ENCODE results near the gene HNRNPK. TPM values are rescaled to one million over a fixed set of nuclear protein-coding genes. Genes with fewer than 3 reads are reported as not detected.

The HNRNPK gene
- total and polyA plus RNA-seq, 2 of the 13 experiments (the other 11 are each of a cell fraction or from before 2014, with no cell fraction given), result 321 to 712 TPM

DNA sequence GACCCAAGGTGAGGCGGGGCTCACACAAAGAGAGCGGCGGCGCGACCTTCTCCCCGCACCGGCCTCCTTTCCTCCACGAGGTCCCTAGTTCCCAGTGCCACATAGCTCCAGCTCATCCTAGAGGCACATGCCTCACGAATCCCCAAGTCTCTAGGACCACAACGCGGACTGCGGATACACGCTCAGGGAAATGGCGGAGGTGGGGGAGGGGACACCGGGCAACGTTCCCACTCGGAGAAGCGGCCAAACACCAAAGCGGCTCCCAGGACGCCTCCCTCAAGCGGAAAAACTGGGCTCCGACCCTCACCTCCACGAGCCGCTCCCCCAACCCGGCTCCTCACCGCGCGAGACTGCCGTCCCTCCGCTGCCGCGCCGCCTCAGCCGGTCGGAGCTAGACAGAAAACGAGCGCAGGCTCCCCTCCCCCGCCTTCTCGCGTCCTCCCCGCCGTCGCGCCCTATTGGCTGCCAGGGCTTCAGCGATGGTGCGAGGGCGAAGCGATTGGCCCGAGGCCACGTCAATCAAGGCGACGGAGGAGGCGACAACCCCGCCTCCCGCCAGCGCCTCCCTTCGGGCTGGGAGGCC, at the start of gene HNRNPK (continued):
- TF ChIP-seq, protein P1, sequence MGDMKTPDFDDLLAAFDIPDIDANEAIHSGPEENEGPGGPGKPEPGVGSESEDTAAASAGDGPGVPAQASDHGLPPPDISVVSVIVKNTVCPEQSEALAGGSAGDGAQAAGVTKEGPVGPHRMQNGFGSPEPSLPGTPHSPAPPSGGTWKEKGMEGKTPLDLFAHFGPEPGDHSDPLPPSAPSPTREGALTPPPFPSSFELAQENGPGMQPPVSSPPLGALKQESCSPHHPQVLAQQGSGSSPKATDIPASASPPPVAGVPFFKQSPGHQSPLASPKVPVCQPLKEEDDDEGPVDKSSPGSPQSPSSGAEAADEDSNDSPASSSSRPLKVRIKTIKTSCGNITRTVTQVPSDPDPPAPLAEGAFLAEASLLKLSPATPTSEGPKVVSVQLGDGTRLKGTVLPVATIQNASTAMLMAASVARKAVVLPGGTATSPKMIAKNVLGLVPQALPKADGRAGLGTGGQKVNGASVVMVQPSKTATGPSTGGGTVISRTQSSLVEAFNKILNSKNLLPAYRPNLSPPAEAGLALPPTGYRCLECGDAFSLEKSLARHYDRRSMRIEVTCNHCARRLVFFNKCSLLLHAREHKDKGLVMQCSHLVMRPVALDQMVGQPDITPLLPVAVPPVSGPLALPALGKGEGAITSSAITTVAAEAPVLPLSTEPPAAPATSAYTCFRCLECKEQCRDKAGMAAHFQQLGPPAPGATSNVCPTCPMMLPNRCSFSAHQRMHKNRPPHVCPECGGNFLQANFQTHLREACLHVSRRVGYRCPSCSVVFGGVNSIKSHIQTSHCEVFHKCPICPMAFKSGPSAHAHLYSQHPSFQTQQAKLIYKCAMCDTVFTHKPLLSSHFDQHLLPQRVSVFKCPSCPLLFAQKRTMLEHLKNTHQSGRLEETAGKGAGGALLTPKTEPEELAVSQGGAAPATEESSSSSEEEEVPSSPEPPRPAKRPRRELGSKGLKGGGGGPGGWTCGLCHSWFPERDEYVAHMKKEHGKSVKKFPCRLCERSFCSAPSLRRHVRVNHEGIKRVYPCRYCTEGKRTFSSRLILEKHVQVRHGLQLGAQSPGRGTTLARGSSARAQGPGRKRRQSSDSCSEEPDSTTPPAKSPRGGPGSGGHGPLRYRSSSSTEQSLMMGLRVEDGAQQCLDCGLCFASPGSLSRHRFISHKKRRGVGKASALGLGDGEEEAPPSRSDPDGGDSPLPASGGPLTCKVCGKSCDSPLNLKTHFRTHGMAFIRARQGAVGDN (CRISPR knock-in tag; IDR thresholded peaks at IDR 0.05), result peak; percentile 25; the same call in 1 of the 2 replicates
- TF ChIP-seq ZNF772 (CRISPR knock-in tag; IDR thresholded peaks at IDR 0.05), result no peak
- TF ChIP-seq ZFP1 (CRISPR knock-in tag; IDR thresholded peaks at IDR 0.05), result no peak
- TF ChIP-seq ZNF569 (CRISPR knock-in tag; IDR thresholded peaks at IDR 0.05; ENCODE audit: borderline replicate concordance), result no peak
- TF ChIP-seq CHCHD3 (CRISPR knock-in tag; IDR thresholded peaks at IDR 0.05), result 0 out of 2 replicates have a peak, but pooled peaks have one; percentile 30
- TF ChIP-seq SKI (IDR thresholded peaks at IDR 0.05; ENCODE audit: partially characterized antibody), result peak; percentile 61
- no peak for TF ChIP-seq ZSCAN31 (CRISPR knock-in tag; IDR thresholded peaks at IDR 0.05; ENCODE audit: low read depth)
- TF ChIP-seq DNMT3B (CRISPR knock-in tag; conservative IDR thresholded peaks at IDR 0.05), result no peak
- TF ChIP-seq ARHGAP35 (CRISPR knock-in tag; IDR thresholded peaks at IDR 0.05; ENCODE audit: borderline replicate concordance), result no peak
- TF ChIP-seq HOXA3 (CRISPR knock-in tag; IDR thresholded peaks at IDR 0.05), result no peak
- TF ChIP-seq, protein P2, sequence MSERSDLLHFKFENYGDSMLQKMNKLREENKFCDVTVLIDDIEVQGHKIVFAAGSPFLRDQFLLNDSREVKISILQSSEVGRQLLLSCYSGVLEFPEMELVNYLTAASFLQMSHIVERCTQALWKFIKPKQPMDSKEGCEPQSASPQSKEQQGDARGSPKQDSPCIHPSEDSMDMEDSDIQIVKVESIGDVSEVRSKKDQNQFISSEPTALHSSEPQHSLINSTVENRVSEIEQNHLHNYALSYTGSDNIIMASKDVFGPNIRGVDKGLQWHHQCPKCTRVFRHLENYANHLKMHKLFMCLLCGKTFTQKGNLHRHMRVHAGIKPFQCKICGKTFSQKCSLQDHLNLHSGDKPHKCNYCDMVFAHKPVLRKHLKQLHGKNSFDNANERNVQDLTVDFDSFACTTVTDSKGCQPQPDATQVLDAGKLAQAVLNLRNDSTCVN (CRISPR knock-in tag; IDR thresholded peaks at IDR 0.05; ENCODE audit: borderline replicate concordance), result no peak
- TF ChIP-seq KDM3A (CRISPR knock-in tag; IDR thresholded peaks at IDR 0.05; ENCODE audit: low read depth), result no peak
- TF ChIP-seq, protein P3, sequence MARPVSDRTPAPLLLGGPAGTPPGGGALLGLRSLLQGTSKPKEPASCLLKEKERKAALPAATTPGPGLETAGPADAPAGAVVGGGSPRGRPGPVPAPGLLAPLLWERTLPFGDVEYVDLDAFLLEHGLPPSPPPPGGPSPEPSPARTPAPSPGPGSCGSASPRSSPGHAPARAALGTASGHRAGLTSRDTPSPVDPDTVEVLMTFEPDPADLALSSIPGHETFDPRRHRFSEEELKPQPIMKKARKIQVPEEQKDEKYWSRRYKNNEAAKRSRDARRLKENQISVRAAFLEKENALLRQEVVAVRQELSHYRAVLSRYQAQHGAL (CRISPR knock-in tag; IDR thresholded peaks at IDR 0.05; ENCODE audit: not compliant biosample characterization), result no peak
- TF ChIP-seq ZNF670 (CRISPR knock-in tag; IDR thresholded peaks at IDR 0.05; ENCODE audit: borderline replicate concordance), result no peak
- no peak for TF ChIP-seq SALL1 (CRISPR knock-in tag; IDR thresholded peaks at IDR 0.05)
- no peak for TF ChIP-seq DNMT1 (CRISPR knock-in tag; IDR thresholded peaks at IDR 0.05)
- TF ChIP-seq TBL1XR1 (IDR thresholded peaks at IDR 0.05; ENCODE audit: borderline replicate concordance, low read length, partially characterized antibody), result no peak
- TF ChIP-seq, protein P4, sequence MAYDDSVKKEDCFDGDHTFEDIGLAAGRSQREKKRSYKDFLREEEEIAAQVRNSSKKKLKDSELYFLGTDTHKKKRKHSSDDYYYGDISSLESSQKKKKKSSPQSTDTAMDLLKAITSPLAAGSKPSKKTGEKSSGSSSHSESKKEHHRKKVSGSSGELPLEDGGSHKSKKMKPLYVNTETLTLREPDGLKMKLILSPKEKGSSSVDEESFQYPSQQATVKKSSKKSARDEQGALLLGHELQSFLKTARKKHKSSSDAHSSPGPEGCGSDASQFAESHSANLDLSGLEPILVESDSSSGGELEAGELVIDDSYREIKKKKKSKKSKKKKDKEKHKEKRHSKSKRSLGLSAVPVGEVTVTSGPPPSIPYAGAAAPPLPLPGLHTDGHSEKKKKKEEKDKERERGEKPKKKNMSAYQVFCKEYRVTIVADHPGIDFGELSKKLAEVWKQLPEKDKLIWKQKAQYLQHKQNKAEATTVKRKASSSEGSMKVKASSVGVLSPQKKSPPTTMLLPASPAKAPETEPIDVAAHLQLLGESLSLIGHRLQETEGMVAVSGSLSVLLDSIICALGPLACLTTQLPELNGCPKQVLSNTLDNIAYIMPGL (CRISPR knock-in tag; IDR thresholded peaks at IDR 0.05; ENCODE audit: borderline replicate concordance in 1 of 2, low read depth in 1 of 2), result peak in 1 of 2 experiments; percentile 89; a peak in 2 of 4 replicates
- TF ChIP-seq ZNF816 (CRISPR knock-in tag; IDR thresholded peaks at IDR 0.05; ENCODE audit: borderline replicate concordance), result no peak; the same call in 1 of the 2 replicates
- TF ChIP-seq, protein P5, sequence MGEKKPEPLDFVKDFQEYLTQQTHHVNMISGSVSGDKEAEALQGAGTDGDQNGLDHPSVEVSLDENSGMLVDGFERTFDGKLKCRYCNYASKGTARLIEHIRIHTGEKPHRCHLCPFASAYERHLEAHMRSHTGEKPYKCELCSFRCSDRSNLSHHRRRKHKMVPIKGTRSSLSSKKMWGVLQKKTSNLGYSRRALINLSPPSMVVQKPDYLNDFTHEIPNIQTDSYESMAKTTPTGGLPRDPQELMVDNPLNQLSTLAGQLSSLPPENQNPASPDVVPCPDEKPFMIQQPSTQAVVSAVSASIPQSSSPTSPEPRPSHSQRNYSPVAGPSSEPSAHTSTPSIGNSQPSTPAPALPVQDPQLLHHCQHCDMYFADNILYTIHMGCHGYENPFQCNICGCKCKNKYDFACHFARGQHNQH (CRISPR knock-in tag; IDR thresholded peaks at IDR 0.05), result no peak; the same call in 1 of the 2 replicates

Data from HepG2 (cell line).